Smooth muscle cell (in vitro differentiated cells): ENCODE results near the gene PCLO. TPM values are rescaled to one million over a fixed set of nuclear protein-coding genes. Genes with fewer than 3 reads are reported as not detected.

Experiments used
- DNase-seq: peaks from one replicate; lab custom pipeline; 2025; ENCODE audit not compliant: unreplicated experiment; lab: John Stamatoyannopoulos, UW
- H2AFZ ChIP-seq: fragments of 200-600 bp; sonication (generic); 2 replicates; pipeline ENCODE4 v1.6.0; 2016; ENCODE audit warnings: antibody characterized with exemption, low read depth, mild to moderate bottlenecking
- H3F3A ChIP-seq: fragments of 200-600 bp; sonication (generic); 2 replicates; pipeline ENCODE4 v1.6.0; 2017; ENCODE audit warnings: antibody characterized with exemption, low read depth
- H3K27ac ChIP-seq: fragments of 200-600 bp; sonication (generic); 2 replicates; pipeline ENCODE4 v1.5.1; 2016; ENCODE audit warnings: low read depth, mild to moderate bottlenecking
- H3K27me3 ChIP-seq: fragments of 200-600 bp; sonication (generic); 2 replicates; pipeline ENCODE4 v1.6.1; 2016; ENCODE audit warnings: low read depth, mild to moderate bottlenecking
- H3K36me3 ChIP-seq: fragments of 200-600 bp; sonication (generic); 2 replicates; pipeline ENCODE4 v1.5.1; 2016; ENCODE audit warnings: low read depth
- H3K4me1 ChIP-seq: fragments of 200-600 bp; sonication (generic); 2 replicates; pipeline ENCODE4 v1.5.1; 2016; ENCODE audit warnings: low read depth
- H3K4me2 ChIP-seq: fragments of 200-600 bp; sonication (generic); 2 replicates; pipeline ENCODE4 v1.6.0; 2016; ENCODE audit warnings: mild to moderate bottlenecking
- H3K4me3 ChIP-seq: fragments of 200-600 bp; sonication (generic); 2 replicates; pipeline ENCODE4 v1.5.1; 2016; ENCODE audit warnings: mild to moderate bottlenecking
- H3K79me2 ChIP-seq: fragments of 200-600 bp; sonication (generic); 2 replicates; pipeline ENCODE4 v1.6.0; 2016; ENCODE audit warnings: low read depth, mild to moderate bottlenecking
- H3K9ac ChIP-seq: fragments of 200-600 bp; sonication (generic); 2 replicates; pipeline ENCODE4 v1.6.0; 2016; ENCODE audit warnings: low read depth
- H3K9me3 ChIP-seq: fragments of 200-600 bp; sonication (generic); replicated peaks from 2 replicates; pipeline ENCODE4 v1.5.1; 2016; ENCODE audit warnings: low read depth
- H4K20me1 ChIP-seq: fragments of 200-600 bp; sonication (generic); 2 replicates; pipeline ENCODE4 v1.6.0; 2016; ENCODE audit warnings: low read depth
- CTCF ChIP-seq: fragments of 200-600 bp; sonication (generic); IDR thresholded peaks from 2 replicates; pipeline ENCODE4 v1.5.1; 2017; ENCODE audit warnings: borderline replicate concordance, mild to moderate bottlenecking, antibody characterized with exemption; ENCODE audit not compliant: insufficient read depth, poor library complexity, severe bottlenecking
- WGBS: methylation state at CpG from one replicate; pipeline ENCODE4 v1.1.7; 2016; ENCODE audit warnings: low lambda C conversion rate; 5-methylcytosine and 5-hydroxymethylcytosine counted together
- polyA plus RNA-seq: library from polyadenylated mRNA; unstranded; fragments of >200 nt; fragmentation: Nextera tagmentation; extraction: Ambion mirVana; gene quantifications from 2 replicates; pipeline ENCODE4 v1.2.1, GENCODE V29; 2016
- total RNA-seq: library from RNA; depleted of rRNA; stranded (reverse); fragments of >200 nt; gene quantifications from 2 replicates; pipeline ENCODE4 v1.2.3, GENCODE V29; 2014

PCLO gene
- total and polyA plus RNA-seq, 2 experiments from 2014 or later = 0.42 to 1.9 TPM

GRCh38 chr7:82980130-82980788 lies 182.4 kb downstream of the PCLO start:
- Histone ChIP-seq H3K4me3 (no peak overlapping the region), H2AFZ (no peak overlapping the region), H3K4me2 (no peak overlapping the region), H4K20me1 (no peaks in the 10 kb centered on the region), H3F3A (no peaks in the 10 kb centered on the region), H3K79me2 (no peaks in the 10 kb centered on the region), H3K9ac (no peak overlapping the region), H3K36me3 (no peaks in the 10 kb centered on the region), H3K27ac (no peak overlapping the region), H3K27me3 (no peaks in the 10 kb centered on the region), H3K4me1 (no peaks in the 10 kb centered on the region), H3K9me3 (no peaks in the 10 kb centered on the region)
- WGBS = 82% methylated on average over 4 of the region's 4 CpGs
- no peak for DNase-seq
- TF ChIP-seq CTCF = no peak

GRCh38 chr7:82975811-82976468 lies 186.7 kb downstream of the PCLO start:
- TF ChIP-seq CTCF = no peak
- H3K9me3 ChIP-seq = no peaks in the 10 kb centered on the region
- H3K27ac ChIP-seq = no peak overlapping the region
- no peaks in the 10 kb centered on the region for H4K20me1 ChIP-seq
- no peak for DNase-seq
- H3K9ac ChIP-seq = no peak overlapping the region
- no peak overlapping the region for H3K4me3 ChIP-seq
- H3K36me3 ChIP-seq = no peaks in the 10 kb centered on the region
- no peak overlapping the region for H3K4me2 ChIP-seq
- H3K27me3 ChIP-seq = no peaks in the 10 kb centered on the region
- H3F3A ChIP-seq = no peaks in the 10 kb centered on the region
- no peaks in the 10 kb centered on the region for H3K79me2 ChIP-seq
- H3K4me1 ChIP-seq = no peaks in the 10 kb centered on the region
- no peak overlapping the region for H2AFZ ChIP-seq
- WGBS = 75% methylated on average over 2 of the region's 2 CpGs

- Histone ChIP-seq H3K36me3 (no peaks in the 10 kb centered on the region), H3K27ac (no peak overlapping the region), H3K4me2 (no peak overlapping the region), H3F3A (no peaks in the 10 kb centered on the region), H3K9me3 (no peaks in the 10 kb centered on the region), H4K20me1 (no peaks in the 10 kb centered on the region), H2AFZ (no peak overlapping the region), H3K27me3 (no peaks in the 10 kb centered on the region), H3K4me3 (no peak overlapping the region), H3K9ac (no peak overlapping the region), H3K79me2 (no peaks in the 10 kb centered on the region), H3K4me1 (no peaks in the 10 kb centered on the region)
- TF ChIP-seq CTCF = no peak
- WGBS = 66% methylated on average over 1 of the region's 1 CpG
- no peak for DNase-seq
Measured at GRCh38 chr7:82972135-82972534, 190.5 kb downstream of the PCLO start.
